Keratinocyte (primary cell): ENCODE measurements around the gene MYOZ3. TPM values are rescaled to one million over a fixed set of nuclear protein-coding genes. Genes with fewer than 3 reads are reported as not detected.

ENCODE experiments used
- DNase-seq: peaks from one replicate; pipeline ENCODE4 v3.0.0-alpha.2; 2011; ENCODE audit warnings: low read depth, missing footprints, low spot score
- FAIRE-seq: peaks from 2 replicates; lab custom pipeline; 2011; peaks lifted over from hg19 to GRCh38; lab: Jason Lieb, UNC
- H2AFZ ChIP-seq: 2 replicates; pipeline ENCODE4 v1.6.0; 2012; ENCODE audit warnings: low read length, control low read depth, inconsistent platforms; ENCODE audit not compliant: control insufficient read depth
- H3K27ac ChIP-seq: 2 replicates; pipeline ENCODE4 v1.5.1; 2011; ENCODE audit warnings: low read length; ENCODE audit not compliant: control insufficient read depth, insufficient read depth
- H3K27me3 ChIP-seq: 3 replicates; pipeline ENCODE4 v1.6.0; 2011; ENCODE audit warnings: low read length; ENCODE audit not compliant: control insufficient read depth, insufficient read depth; ENCODE audit errors: extremely low read depth
- H3K36me3 ChIP-seq, 2 experiments: 2 replicates in 1 of 2; 3 replicates in 1 of 2; pipeline ENCODE4 v1.5.1; 2011; ENCODE audit warnings: low read length in 2 of 2, mild to moderate bottlenecking in 1 of 2; ENCODE audit not compliant: control insufficient read depth in 2 of 2, insufficient read depth in 2 of 2; ENCODE audit errors: extremely low read depth in 1 of 2
- H3K4me1 ChIP-seq: 3 replicates; pipeline ENCODE4 v1.5.1; 2011; ENCODE audit warnings: low read length; ENCODE audit not compliant: control insufficient read depth, insufficient read depth; ENCODE audit errors: extremely low read depth
- H3K4me2 ChIP-seq: 3 replicates; pipeline ENCODE4 v1.6.0; 2011; ENCODE audit warnings: low read depth, low read length; ENCODE audit not compliant: control insufficient read depth, insufficient read depth; ENCODE audit errors: extremely low read depth
- H3K4me3 ChIP-seq, 3 experiments: fragments of 200-600 bp in 1 of 3; sonication (generic) in 1 of 3; 2 replicates in 2 of 3; 3 replicates in 1 of 3; pipeline ENCODE4 v1.5.1; 2011 to 2016; ENCODE audit warnings: low read length in 3 of 3, mild to moderate bottlenecking in 3 of 3, control low read depth in 2 of 3, inconsistent platforms in 1 of 3, low read depth in 1 of 3, mixed read lengths in 1 of 3, mixed run types in 1 of 3, moderate library complexity in 1 of 3; ENCODE audit not compliant: control insufficient read depth in 2 of 3, insufficient read depth in 2 of 3; ENCODE audit errors: extremely low read depth in 1 of 3
- H3K79me2 ChIP-seq: 2 replicates; pipeline ENCODE4 v1.6.0; 2012; ENCODE audit warnings: low read length; ENCODE audit not compliant: control insufficient read depth, insufficient read depth
- H3K9ac ChIP-seq: 3 replicates; pipeline ENCODE4 v1.6.0; 2011; ENCODE audit warnings: low read length; ENCODE audit not compliant: control insufficient read depth, insufficient read depth; ENCODE audit errors: extremely low read depth
- H3K9me1 ChIP-seq: 3 replicates; pipeline ENCODE4 v1.6.0; 2011; ENCODE audit warnings: low read length; ENCODE audit not compliant: control insufficient read depth, insufficient read depth; ENCODE audit errors: extremely low read depth
- H3K9me3 ChIP-seq: 2 replicates; pipeline ENCODE4 v1.5.1; 2012; ENCODE audit warnings: low read depth, low read length; ENCODE audit not compliant: control insufficient read depth
- H4K20me1 ChIP-seq: 3 replicates; pipeline ENCODE4 v1.6.0; 2011; ENCODE audit warnings: low read length; ENCODE audit not compliant: control insufficient read depth, insufficient read depth; ENCODE audit errors: extremely low read depth
- CTCF ChIP-seq, 3 experiments: IDR thresholded peaks in 1 of 3; conservative IDR thresholded peaks in 1 of 3; optimal IDR thresholded peaks in 1 of 3; 2 replicates in 2 of 3; 3 replicates in 1 of 3; pipeline versions ENCODE3 to v1.5.1; 2011; ENCODE audit warnings: low read length in 3 of 3, mild to moderate bottlenecking in 3 of 3, moderate library complexity in 2 of 3, control low read depth in 1 of 3, inconsistent platforms in 1 of 3; ENCODE audit not compliant: insufficient read depth in 2 of 3; ENCODE audit errors: extremely low read depth in 1 of 3
- EZH2 ChIP-seq: IDR thresholded peaks from one replicate; pipeline ENCODE4 v1.6.1; 2012; ENCODE audit warnings: inconsistent platforms, mild to moderate bottlenecking, low read length, moderate library complexity
- dilution Hi-C: fragments of 300-500 bp; cut with MboI; formaldehyde crosslinking; loops from one replicate; pipeline ENCODE4 v1.7.0; 2020; ENCODE audit warnings: low sequenced_read_pairs; ENCODE audit not compliant: extremely low pct_ligation_motif_present
- polyA plus RNA-seq, 5 experiments: library from polyadenylated mRNA; depleted of rRNA in 3 of 5; stranded (reverse) in 3 of 5; stranded (forward) in 1 of 5; unstranded in 1 of 5; fragments of >200 nt; gene quantifications; 1 replicate in 1 of 5; 2 replicates in 3 of 5; 3 replicates in 1 of 5; pipeline versions ENCODE4 v1.2.1 to v1.2.3, GENCODE V29; 2011 to 2012; ENCODE audit warnings: missing spikeins in 2 of 5, low read depth in 1 of 5, low replicate concordance in 1 of 5

MYOZ3 gene
- polyA plus RNA-seq, 1 donor (not counting 4 experiments of a cell fraction or from before 2014, with no cell fraction given) = 0.03 TPM

- Histone ChIP-seq H3K27ac (no peak overlapping the region), H3K4me1 (peaks cover 15% of the 10 kb centered on the region), H3K4me3 (no peak overlapping the region), H3K9me3 (no peaks in the 10 kb centered on the region), H3K79me2 (peaks cover 20% of the 10 kb centered on the region), H3K4me2 (no peak overlapping the region), H3K9me1 (no peaks in the 10 kb centered on the region), H3K27me3 (no peaks in the 10 kb centered on the region), H2AFZ (no peak overlapping the region), H3K9ac (no peak overlapping the region), H4K20me1 (no peaks in the 10 kb centered on the region), H3K36me3 (peaks cover 2 to 10% of the 10 kb centered on the region in 2 experiments)
- DNase-seq = no peak
- dilution Hi-C loops = no loop called here
- FAIRE-seq = no peak
- no peak for TF ChIP-seq EZH2
- TF ChIP-seq CTCF (optimal IDR thresholded peaks at IDR 0.05 in 1 of 3, IDR thresholded peaks at IDR 0.05 in 1 of 3, conservative IDR thresholded peaks at IDR 0.05 in 1 of 3; ENCODE audit: extremely low read depth in 1 of 3, insufficient read depth in 2 of 3, low read length in 3 of 3) = no peak
These were observed 42.7 kb downstream of the MYOZ3 start for GRCh38 chr5:150703762-150704161.

GRCh38 chr5:150706776-150707390, 45.8 kb downstream of the MYOZ3 start:
- Histone ChIP-seq H4K20me1 (no peaks in the 10 kb centered on the region), H3K27ac (no peak overlapping the region), H3K9ac (no peak overlapping the region), H3K9me3 (no peaks in the 10 kb centered on the region), H3K4me1 (peaks cover 1% of the 10 kb centered on the region), H3K4me3 (no peak overlapping the region), H3K4me2 (no peak overlapping the region), H2AFZ (no peak overlapping the region), H3K27me3 (no peaks in the 10 kb centered on the region), H3K79me2 (no peaks in the 10 kb centered on the region), H3K36me3 (peaks cover 9 to 12% of the 10 kb centered on the region in 2 experiments), H3K9me1 (no peaks in the 10 kb centered on the region)
- DNase-seq (no peak), FAIRE-seq (no peak)
- dilution Hi-C loops = no loop called here
- no peak for TF ChIP-seq EZH2
- TF ChIP-seq CTCF (optimal IDR thresholded peaks at IDR 0.05 in 1 of 3, IDR thresholded peaks at IDR 0.05 in 1 of 3, conservative IDR thresholded peaks at IDR 0.05 in 1 of 3; ENCODE audit: extremely low read depth in 1 of 3, insufficient read depth in 2 of 3, low read length in 3 of 3) = no peak
